Body of pancreas (tissue), 4 donors: Measurements from ENCODE around the gene CENPO. TPM values are rescaled to one million over a fixed set of nuclear protein-coding genes. Genes with fewer than 3 reads are reported as not detected.

Source experiments
- ATAC-seq: fragments of 150-250 bp; one replicate; pipeline ENCODE4 v1.9.1; 2016
- DNase-seq, 4 donors: peaks; one replicate each; pipeline ENCODE4 v3.0.0-alpha.2; 2019
- H3K27ac ChIP-seq, 4 donors: fragments of 200-600 bp; sonication (generic); 1 replicate in 3 of 4; 2 replicates in 1 of 4; pipeline versions ENCODE4 v1.5.1 to v1.6.1; 2016 to 2019; ENCODE audit warnings: mild to moderate bottlenecking in 1 of 4, mixed read lengths in 1 of 4, moderate library complexity in 1 of 4
- H3K27me3 ChIP-seq, 2 donors: fragments of 200-600 bp; sonication (generic); one replicate each; pipeline ENCODE4 v1.6.0; 2016; ENCODE audit warnings: mild to moderate bottlenecking in 1 of 2
- H3K36me3 ChIP-seq, 2 donors: fragments of 200-600 bp; sonication (generic); replicated peaks in 1 of 2; 2 replicates each; pipeline ENCODE4 v1.5.1; 2016; ENCODE audit warnings: low read depth in 2 of 2; ENCODE audit not compliant: insufficient read depth in 1 of 2
- H3K4me1 ChIP-seq: fragments of 200-600 bp; sonication (generic); one replicate; pipeline ENCODE4 v1.6.0; 2016
- H3K4me3 ChIP-seq, 2 donors: fragments of 200-600 bp; sonication (generic); 1 replicate in 1 of 2; 2 replicates in 1 of 2; pipeline ENCODE4 v1.5.1; 2016 to 2019
- H3K9me3 ChIP-seq, 3 donors: fragments of 200-600 bp; sonication (generic); 1 replicate in 2 of 3; 2 replicates in 1 of 3; pipeline ENCODE4 v1.5.1; 2016
- POLR2A ChIP-seq, 3 donors: fragments of 450-650 bp; IDR thresholded peaks; one replicate each; pipeline ENCODE4 v1.6.1; 2016; ENCODE audit warnings: antibody characterized with exemption in 3 of 3, mild to moderate bottlenecking in 2 of 3
- WGBS, 2 donors: methylation state at CpG; one replicate each; pipeline ENCODE4 v1.1.5; 2017; 5-methylcytosine and 5-hydroxymethylcytosine counted together
- intact Hi-C: fragments of 100-400 bp; cut with DNase I; formaldehyde crosslinking; loops from one replicate; pipeline ENCODE4 v1.15.1; 2023
- total RNA-seq, 2 donors: library from RNA; depleted of rRNA; stranded (reverse); fragments of >200 nt; gene quantifications; one replicate each; pipeline ENCODE4 v1.1.0, GENCODE V29; 2016
- TF ChIP-seq, protein P1 (sequence below), 7 experiments: fragments of 450-650 bp in 4 of 7; fragments of 200-600 bp in 3 of 7; sonication (generic) in 3 of 7; IDR thresholded peaks; one replicate each; pipeline ENCODE4 v1.5.1; 2016 to 2019; ENCODE audit warnings: antibody characterized with exemption in 7 of 7

Gene CENPO
- total RNA-seq, 2 donors from 2014 or later: 2.0 to 2.6 TPM

DNA sequence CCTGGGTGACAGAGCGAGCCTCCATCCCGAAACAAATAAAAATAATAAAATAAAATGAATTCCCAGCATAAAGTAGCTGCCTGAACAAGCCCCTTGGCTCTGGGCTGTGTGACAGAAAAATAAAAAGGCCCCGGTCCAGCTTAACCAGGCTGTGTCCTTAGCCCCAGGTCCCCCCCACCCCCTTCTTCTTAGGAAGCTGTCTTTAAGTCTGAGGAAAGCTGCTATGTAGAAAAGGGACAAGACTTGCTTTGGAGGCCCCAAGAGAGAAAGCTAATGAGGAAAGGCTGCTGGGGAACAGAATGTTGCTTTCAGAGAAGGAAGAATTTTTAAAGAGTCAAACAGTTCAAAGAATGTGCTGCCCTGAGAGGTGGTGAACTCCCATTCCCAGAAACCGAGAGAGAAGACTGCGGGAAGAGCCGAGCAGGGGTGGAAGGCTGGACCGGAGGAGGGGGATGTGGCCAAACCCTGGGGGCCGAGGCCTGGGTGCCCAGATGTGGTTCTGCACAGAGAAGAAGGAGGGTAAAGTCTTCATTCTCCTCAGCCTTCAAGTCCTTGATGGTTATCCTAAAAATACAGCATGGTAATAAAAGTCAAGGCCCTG lies 61.9 kb downstream of the CENPO start:
- Histone ChIP-seq H3K27me3 (no peaks in the 10 kb centered on the region), H3K9me3 (no peaks in the 10 kb centered on the region), H3K36me3 (no peaks in the 10 kb centered on the region), H3K27ac (peak overlapping the region in 2 of 4 donors; percentile 4 to 51), H3K4me3 (no peak overlapping the region), H3K4me1 (no peaks in the 10 kb centered on the region)
- TF ChIP-seq, protein P1, sequence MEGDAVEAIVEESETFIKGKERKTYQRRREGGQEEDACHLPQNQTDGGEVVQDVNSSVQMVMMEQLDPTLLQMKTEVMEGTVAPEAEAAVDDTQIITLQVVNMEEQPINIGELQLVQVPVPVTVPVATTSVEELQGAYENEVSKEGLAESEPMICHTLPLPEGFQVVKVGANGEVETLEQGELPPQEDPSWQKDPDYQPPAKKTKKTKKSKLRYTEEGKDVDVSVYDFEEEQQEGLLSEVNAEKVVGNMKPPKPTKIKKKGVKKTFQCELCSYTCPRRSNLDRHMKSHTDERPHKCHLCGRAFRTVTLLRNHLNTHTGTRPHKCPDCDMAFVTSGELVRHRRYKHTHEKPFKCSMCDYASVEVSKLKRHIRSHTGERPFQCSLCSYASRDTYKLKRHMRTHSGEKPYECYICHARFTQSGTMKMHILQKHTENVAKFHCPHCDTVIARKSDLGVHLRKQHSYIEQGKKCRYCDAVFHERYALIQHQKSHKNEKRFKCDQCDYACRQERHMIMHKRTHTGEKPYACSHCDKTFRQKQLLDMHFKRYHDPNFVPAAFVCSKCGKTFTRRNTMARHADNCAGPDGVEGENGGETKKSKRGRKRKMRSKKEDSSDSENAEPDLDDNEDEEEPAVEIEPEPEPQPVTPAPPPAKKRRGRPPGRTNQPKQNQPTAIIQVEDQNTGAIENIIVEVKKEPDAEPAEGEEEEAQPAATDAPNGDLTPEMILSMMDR (IDR thresholded peaks at IDR 0.05): no peak
- DNase-seq (no peak), ATAC-seq (peak; percentile 31)
- WGBS, 2 donors: 78 to 88% methylated on average over 8 of the region's 8 CpGs
- intact Hi-C loops: no loop called here

DNA sequence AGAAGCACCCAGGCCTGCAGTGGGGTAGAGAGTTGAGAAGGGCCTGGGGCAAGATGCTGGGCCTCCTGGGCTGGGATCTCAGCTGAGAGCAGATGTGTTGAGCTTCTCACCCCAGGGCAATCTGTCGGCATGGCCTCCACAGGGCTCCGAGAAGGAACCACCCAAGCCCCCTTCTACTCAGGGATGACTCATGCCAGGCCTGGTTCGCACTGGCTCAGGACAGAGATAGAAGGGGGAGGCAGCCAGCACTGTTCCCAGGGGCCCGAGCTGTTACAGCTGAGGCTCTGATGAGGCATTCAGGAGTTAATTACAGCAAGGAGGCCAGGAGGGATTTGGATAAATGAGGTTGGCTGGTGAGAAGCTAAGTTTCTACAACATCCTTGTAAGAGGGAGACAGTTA lies 62.5 kb downstream of the CENPO start:
- DNase-seq (peak in 2 of 4 donors; percentile 24 to 34), ATAC-seq (peak; percentile 36)
- TF ChIP-seq, protein P1 (IDR thresholded peaks at IDR 0.05): no peak
- TF ChIP-seq POLR2A (IDR thresholded peaks at IDR 0.05): no peak
- no peaks in the 10 kb centered on the region for H3K36me3 ChIP-seq
- WGBS, 2 donors: 87 to 92% methylated on average over 4 of the region's 4 CpGs
- no peaks in the 10 kb centered on the region for H3K27me3 ChIP-seq
- H3K9me3 ChIP-seq: no peaks in the 10 kb centered on the region
- no peaks in the 10 kb centered on the region for H3K4me1 ChIP-seq
- peak overlapping the region in 3 of 4 donors; percentile 4 to 51 (median 14) for H3K27ac ChIP-seq
- H3K4me3 ChIP-seq: no peak overlapping the region
- intact Hi-C loops: no loop called here

DNA sequence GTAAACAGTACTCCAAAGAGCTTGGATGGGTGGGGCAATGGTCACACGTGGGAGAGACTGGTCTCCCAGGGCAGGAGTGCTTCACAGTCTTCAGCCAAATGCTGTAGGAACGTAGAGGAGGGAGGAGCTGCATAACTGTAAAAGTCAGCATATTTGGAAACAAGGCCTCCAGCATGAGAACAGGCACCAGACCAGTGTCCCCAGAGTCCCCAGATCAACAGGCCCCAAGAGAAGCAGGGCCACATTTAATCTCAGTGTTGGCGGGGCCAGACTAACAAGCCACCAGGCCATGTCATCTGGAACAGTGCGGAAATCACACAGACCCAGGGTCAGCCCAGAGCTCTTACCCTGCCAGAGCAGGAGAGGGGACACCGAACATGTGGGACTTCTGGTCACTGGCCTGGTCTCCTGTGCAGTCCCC lies 63.6 kb downstream of the CENPO start:
- Histone ChIP-seq H3K9me3 (no peaks in the 10 kb centered on the region), H3K27ac (peak overlapping the region in 1 of 4 donors; percentile 51), H3K4me3 (no peak overlapping the region), H3K4me1 (no peaks in the 10 kb centered on the region), H3K36me3 (no peaks in the 10 kb centered on the region), H3K27me3 (no peaks in the 10 kb centered on the region)
- no peak for ATAC-seq
- 68 to 77% methylated on average over 2 to 5 of the region's 5 CpGs for WGBS, 2 donors
- TF ChIP-seq, protein P1 (IDR thresholded peaks at IDR 0.05): no peak
- no peak for TF ChIP-seq POLR2A (IDR thresholded peaks at IDR 0.05)
- intact Hi-C loops: no loop called here
- no peak for DNase-seq

DNA sequence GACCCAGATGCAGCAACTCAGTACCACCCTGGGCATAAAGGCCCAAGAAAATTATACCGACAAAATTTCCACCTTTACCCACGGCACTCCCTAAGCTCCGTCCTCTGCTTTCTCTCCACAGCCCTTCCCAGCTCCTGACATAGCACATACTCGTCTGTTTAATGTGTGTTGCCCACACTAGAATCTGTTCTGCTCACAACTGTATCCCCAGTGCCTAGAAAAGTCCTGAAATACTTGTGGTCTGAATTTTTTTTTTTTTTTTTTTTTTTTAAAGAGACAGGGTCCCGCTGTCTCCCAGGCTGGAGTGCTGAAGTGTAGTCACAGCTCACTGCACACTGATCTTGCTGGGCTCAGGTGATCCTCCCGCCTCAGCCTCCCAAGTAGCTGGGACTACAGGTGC lies 64.5 kb downstream of the CENPO start:
- Histone ChIP-seq H3K27ac (no peak overlapping the region), H3K4me1 (no peaks in the 10 kb centered on the region), H3K4me3 (no peak overlapping the region), H3K36me3 (no peaks in the 10 kb centered on the region), H3K27me3 (no peaks in the 10 kb centered on the region), H3K9me3 (no peaks in the 10 kb centered on the region)
- 85 to 86% methylated on average over 6 of the region's 6 CpGs for WGBS, 2 donors
- no peak for ATAC-seq
- no peak for TF ChIP-seq POLR2A (IDR thresholded peaks at IDR 0.05)
- TF ChIP-seq, protein P1 (IDR thresholded peaks at IDR 0.05): no peak
- no peak for DNase-seq
- intact Hi-C loops: no loop called here

DNA sequence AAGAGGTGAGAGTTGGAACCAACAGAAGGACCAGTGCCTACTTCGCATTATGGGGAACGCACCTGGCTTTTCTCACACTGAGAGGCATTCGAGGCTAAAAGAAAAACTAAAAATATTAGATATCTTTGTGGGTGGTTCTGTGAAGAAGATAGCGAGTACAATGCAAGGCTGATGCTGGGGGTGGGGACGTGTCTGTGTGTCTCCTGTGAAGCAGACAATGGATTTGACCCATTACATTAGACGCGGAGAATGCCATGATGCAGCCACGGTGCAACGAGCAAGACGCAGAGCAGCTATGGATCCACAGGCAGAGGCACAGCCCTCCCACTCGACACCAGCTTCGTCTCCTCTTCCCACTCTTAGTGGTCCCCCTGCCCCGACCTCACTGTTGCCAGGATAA lies 65.8 kb downstream of the CENPO start:
- 86% methylated on average over 13 of the region's 13 CpGs for WGBS, 2 donors
- DNase-seq (no peak), ATAC-seq (no peak)
- no peak for TF ChIP-seq POLR2A (IDR thresholded peaks at IDR 0.05)
- TF ChIP-seq, protein P1 (IDR thresholded peaks at IDR 0.05): no peak
- Histone ChIP-seq H3K27ac (no peak overlapping the region), H3K4me3 (no peak overlapping the region), H3K36me3 (no peaks in the 10 kb centered on the region), H3K4me1 (no peaks in the 10 kb centered on the region), H3K27me3 (no peaks in the 10 kb centered on the region), H3K9me3 (no peaks in the 10 kb centered on the region)
- intact Hi-C loops: no loop called here
